ENCODE measurements around the gene ADGRV1. TPM values are rescaled to one million over a fixed set of nuclear protein-coding genes. Genes with fewer than 3 reads are reported as not detected.

ADGRV1 gene
- total RNA-seq, 1 experiment from 2014 or later, result 64.8 TPM

GRCh38 chr5:90613918-90614504, 55.4 kb downstream of the ADGRV1 start:
- peaks cover 9 to 17% (median 12%) of the 10 kb centered on the region in 3 experiments; a peak in 6 of 7 replicates for H3K36me3 Mint-ChIP-seq (ENCODE audit: insufficient read depth in 1 of 3, low read depth in 3 of 3)
- Histone ChIP-seq H3K4ac (ENCODE audit: low read depth, low read length) (no peak overlapping the region), H3K79me2 (ENCODE audit: insufficient read depth, low read length) (no peaks in the 10 kb centered on the region; the same call in 1 of the 2 replicates), H3K23ac (ENCODE audit: insufficient read length, low read depth, low read length) (no peak overlapping the region), H2BK12ac (ENCODE audit: insufficient read length, low read depth, low read length) (no peak overlapping the region), H3K9me3 (ENCODE audit: control insufficient read depth, low read depth, low read length) (no peaks in the 10 kb centered on the region), H3K4me1 (ENCODE audit: insufficient read depth, low read length) (peaks cover 3% of the 10 kb centered on the region; the same call in 1 of the 2 replicates), H2BK120ac (ENCODE audit: low read depth, low read length, poor library complexity, severe bottlenecking) (no peak overlapping the region), H3K9ac (ENCODE audit: extremely low read depth, insufficient read length, low read length) (no peak overlapping the region), H3K23me2 (ENCODE audit: insufficient read length, low read depth, low read length, poor library complexity, severe bottlenecking) (no peaks in the 10 kb centered on the region), H3K4me2 (ENCODE audit: insufficient read depth, insufficient read length, low read length) (no peak overlapping the region), H2BK20ac (ENCODE audit: low read depth, low read length, poor library complexity, severe bottlenecking) (no peak overlapping the region), H2AFZ (ENCODE audit: low read length) (no peak overlapping the region), H2AK5ac (ENCODE audit: insufficient read length, low read length) (no peak overlapping the region), H3T11ph (ENCODE audit: low read length) (no peak overlapping the region), H3K27ac (ENCODE audit: insufficient read length, low read depth, low read length) (no peak overlapping the region), H3K27me3 (ENCODE audit: insufficient read depth, low read length) (no peaks in the 10 kb centered on the region), H2BK5ac (ENCODE audit: insufficient read length, low read length) (no peak overlapping the region), H3K18ac (ENCODE audit: insufficient read length, low read depth, low read length) (no peak overlapping the region), H3K14ac (ENCODE audit: insufficient read depth, low read length) (no peak overlapping the region), H3K56ac (ENCODE audit: insufficient read length, low read depth, low read length) (no peak overlapping the region), H4K5ac (ENCODE audit: insufficient read length, low read depth, low read length) (no peak overlapping the region), H4K20me1 (ENCODE audit: control insufficient read depth, insufficient read depth, insufficient read length) (no peaks in the 10 kb centered on the region), H3K79me1 (ENCODE audit: insufficient read depth, low read depth, low read length, poor library complexity, severe bottlenecking) (no peaks in the 10 kb centered on the region), H4K8ac (replicated peaks; ENCODE audit: insufficient read length, low read depth, low read length) (no peak overlapping the region), H2BK15ac (ENCODE audit: low read depth, low read length) (no peak overlapping the region), H4K91ac (ENCODE audit: insufficient read length, low read depth, low read length) (no peak overlapping the region)
- no peaks in the 10 kb centered on the region for H3K27me3 Mint-ChIP-seq (ENCODE audit: low read depth)
- H3K4me1 Mint-ChIP-seq, result peaks cover 23% of the 10 kb centered on the region in 2 experiments
- TF ChIP-seq, protein P1, sequence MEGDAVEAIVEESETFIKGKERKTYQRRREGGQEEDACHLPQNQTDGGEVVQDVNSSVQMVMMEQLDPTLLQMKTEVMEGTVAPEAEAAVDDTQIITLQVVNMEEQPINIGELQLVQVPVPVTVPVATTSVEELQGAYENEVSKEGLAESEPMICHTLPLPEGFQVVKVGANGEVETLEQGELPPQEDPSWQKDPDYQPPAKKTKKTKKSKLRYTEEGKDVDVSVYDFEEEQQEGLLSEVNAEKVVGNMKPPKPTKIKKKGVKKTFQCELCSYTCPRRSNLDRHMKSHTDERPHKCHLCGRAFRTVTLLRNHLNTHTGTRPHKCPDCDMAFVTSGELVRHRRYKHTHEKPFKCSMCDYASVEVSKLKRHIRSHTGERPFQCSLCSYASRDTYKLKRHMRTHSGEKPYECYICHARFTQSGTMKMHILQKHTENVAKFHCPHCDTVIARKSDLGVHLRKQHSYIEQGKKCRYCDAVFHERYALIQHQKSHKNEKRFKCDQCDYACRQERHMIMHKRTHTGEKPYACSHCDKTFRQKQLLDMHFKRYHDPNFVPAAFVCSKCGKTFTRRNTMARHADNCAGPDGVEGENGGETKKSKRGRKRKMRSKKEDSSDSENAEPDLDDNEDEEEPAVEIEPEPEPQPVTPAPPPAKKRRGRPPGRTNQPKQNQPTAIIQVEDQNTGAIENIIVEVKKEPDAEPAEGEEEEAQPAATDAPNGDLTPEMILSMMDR (conservative IDR thresholded peaks at IDR 0.05), result no peak
- no peaks in the 10 kb centered on the region for H3K9me3 Mint-ChIP-seq
- H3K4me3 Mint-ChIP-seq, result no peak overlapping the region
- WGBS (ENCODE audit: extremely low coverage, insufficient read length, low lambda C conversion rate), result no CpG with 5 or more reads among the region's 6 CpGs
- no peak for DNase-seq
- H3K27ac Mint-ChIP-seq, result no peak overlapping the region

Data from H9 (cell line).